GM20000 (cell line): ENCODE data around the gene YIF1A.
"Not testable (repeated sequence)": the region's sequence is repeated elsewhere in the genome, so short reads cannot be mapped to it uniquely, and the experiment has no call there.

ENCODE experiments used
- DNase-seq: peaks from one replicate; pipeline ENCODE4 v3.0.0; 2012; ENCODE audit warnings: low spot score
- CTCF ChIP-seq: IDR thresholded peaks from 2 replicates; pipeline ENCODE4 v1.5.1; 2012; ENCODE audit warnings: mild to moderate bottlenecking, control low read depth; ENCODE audit errors: extremely low read depth, missing control alignments

YIF1A gene

GRCh38 chr11:66312549-66313320 is 23.8 kb upstream of the YIF1A start:
- TF ChIP-seq CTCF: no peak
- DNase-seq: peak; percentile 98

GRCh38 chr11:66311965-66312548 is 23.1 kb upstream of the YIF1A start:
- TF ChIP-seq CTCF: no peak
- DNase-seq: peak; percentile 88

GRCh38 chr11:66311470-66311964 is 22.6 kb upstream of the YIF1A start:
- TF ChIP-seq CTCF: peak; percentile 87
- DNase-seq: no peak

GRCh38 chr11:66310803-66311440 is 22.0 kb upstream of the YIF1A start:
- DNase-seq: not testable (repeated sequence)

- no peak for TF ChIP-seq CTCF
- DNase-seq: no peak
Observed at GRCh38 chr11:66310324-66310723, 21.4 kb upstream of the YIF1A start.

GRCh38 chr11:66309475-66309874 is 20.5 kb upstream of the YIF1A start:
- no peak for TF ChIP-seq CTCF
- no peak for DNase-seq

GRCh38 chr11:66302656-66303055 is 13.7 kb upstream of the YIF1A start:
- no peak for TF ChIP-seq CTCF
- DNase-seq: no peak

GRCh38 chr11:66299186-66299585 is 10.2 kb upstream of the YIF1A start:
- TF ChIP-seq CTCF: no peak
- no peak for DNase-seq
